HG02870 (cell line): ENCODE results near the gene RAB40C.

ENCODE experiments used
- ATAC-seq: cut with Tn5 transposase; IDR thresholded peaks from one replicate; pipeline ENCODE4 v1.9.1; 2021; ENCODE audit warnings: mild to moderate bottlenecking, moderate library complexity; ENCODE audit not compliant: unreplicated experiment

Gene RAB40C

DNA sequence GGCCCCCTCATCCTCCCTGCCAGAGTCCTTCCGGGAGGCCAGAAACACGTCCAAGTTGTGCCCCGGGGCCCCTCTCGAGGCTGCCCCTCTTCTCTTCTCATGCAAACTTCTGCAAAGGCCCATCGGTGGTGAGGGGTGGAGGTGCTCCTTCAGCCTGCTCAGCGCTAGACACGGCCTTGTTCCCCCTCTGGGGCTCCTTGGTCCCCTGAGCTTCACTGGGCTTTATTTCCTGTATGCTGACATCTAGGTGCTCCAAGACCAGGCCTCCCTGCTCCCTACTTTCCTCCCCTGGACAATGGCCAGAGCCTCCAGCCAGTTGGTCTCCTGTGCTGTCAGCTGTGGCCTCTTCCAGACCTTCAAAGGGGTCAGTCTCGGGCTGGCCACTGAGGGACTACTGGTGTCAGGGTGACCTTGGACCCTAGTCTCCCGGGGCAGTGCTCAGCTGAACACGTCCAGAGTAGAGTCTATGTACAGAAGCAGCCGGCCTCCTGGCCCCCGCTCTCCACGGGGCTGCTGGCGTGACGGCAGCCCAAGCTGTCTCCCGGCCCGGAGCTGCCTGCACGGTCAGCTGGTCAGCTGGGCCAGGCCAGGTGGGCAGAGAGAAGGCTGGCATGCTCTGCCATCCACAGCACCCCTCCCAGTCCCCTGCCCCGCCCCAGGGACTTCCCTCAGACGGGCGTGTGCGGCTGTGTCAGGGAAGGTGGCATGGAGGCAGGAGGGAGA lies 31.4 kb upstream of the RAB40C start:
- ATAC-seq, result no peak

DNA sequence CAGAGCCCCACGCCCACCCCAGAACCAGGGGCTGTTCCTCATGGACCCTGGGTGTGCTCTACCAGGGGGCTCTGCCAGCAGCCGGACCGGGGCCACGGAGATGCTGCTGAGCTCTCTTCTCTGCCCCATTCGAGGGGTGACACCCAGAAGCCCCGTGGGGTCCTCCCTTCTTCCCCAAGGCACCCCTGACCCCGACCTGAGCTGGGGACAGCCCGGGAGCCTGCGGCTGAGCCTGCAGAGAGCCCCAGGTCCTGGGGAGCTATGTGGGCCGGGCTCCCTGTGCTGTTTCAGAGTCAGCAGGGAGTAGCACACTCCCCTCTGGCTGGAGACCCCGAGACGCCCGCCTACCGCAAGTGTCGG lies 30.9 kb upstream of the RAB40C start:
- no peak for ATAC-seq

DNA sequence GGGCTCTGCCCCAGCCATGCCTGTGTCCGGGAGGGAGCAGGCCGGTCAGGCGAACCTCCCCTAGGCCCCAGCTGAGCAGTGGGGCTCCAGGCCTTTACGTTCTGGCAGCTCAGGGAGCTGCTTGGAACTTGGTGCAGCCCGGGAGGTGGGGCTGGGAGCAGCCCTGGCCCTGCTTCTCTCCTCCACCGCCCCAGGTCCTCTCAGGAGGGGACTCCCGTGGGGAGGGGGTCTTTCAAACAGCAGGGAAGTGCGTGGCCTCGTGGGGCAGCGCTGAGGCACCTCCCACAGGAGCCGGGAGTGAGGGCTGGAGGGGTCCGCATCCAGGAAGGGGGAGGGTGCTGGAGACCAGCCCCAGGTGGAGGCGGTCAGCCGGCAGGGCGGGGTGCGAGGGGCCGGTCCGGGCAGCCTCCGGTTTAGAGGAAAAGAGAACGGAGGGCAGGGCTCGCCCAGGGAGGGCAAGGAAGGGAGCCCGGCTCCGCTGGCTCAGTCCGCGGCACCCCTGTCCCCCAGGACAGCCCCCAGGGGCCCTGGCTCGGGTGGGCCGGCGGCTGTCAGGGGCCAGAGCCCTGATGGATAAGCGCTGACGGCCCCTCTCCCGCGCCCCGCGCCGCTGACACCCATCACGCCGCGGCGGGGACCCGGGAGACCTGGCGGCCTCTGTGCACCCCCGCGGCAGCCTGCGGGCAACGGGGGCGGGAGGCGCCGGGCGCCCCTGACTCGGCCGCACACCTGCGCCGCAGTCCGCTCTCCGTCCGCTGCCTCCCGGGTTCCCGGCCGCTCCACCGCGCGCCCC lies 30.3 kb upstream of the RAB40C start:
- ATAC-seq, result no peak

GRCh38 chr16:560204-560700 lies 29.6 kb upstream of the RAB40C start, which contains the start of gene PRR35:
Gene PRR35 (plus strand): TSS chr16:560394. CDS start chr16:563295, 2,901 bp downstream.
- ATAC-seq, result no peak

- ATAC-seq, result no peak
Measured at GRCh38 chr16:560701-561412, 29.0 kb upstream of the RAB40C start.

DNA sequence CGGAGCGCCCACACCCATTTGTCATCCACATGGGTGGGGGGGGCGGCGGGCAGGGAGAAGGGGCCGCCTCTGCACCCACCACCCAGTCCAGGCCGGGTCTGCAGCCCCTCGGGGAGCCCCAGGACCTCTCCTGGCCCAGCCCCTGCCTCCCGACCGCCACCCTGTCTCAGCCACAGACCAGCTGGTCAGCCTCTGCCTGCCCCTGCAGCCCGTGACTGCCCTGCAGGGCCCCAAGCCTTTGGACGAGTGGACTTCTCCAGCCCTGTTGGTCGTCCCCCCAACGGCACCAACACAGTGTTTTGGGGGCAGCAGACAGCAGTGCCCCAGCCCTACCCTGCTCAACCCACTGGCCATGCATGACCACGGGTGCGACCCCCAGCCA lies 28.5 kb upstream of the RAB40C start:
- ATAC-seq, result no peak

DNA sequence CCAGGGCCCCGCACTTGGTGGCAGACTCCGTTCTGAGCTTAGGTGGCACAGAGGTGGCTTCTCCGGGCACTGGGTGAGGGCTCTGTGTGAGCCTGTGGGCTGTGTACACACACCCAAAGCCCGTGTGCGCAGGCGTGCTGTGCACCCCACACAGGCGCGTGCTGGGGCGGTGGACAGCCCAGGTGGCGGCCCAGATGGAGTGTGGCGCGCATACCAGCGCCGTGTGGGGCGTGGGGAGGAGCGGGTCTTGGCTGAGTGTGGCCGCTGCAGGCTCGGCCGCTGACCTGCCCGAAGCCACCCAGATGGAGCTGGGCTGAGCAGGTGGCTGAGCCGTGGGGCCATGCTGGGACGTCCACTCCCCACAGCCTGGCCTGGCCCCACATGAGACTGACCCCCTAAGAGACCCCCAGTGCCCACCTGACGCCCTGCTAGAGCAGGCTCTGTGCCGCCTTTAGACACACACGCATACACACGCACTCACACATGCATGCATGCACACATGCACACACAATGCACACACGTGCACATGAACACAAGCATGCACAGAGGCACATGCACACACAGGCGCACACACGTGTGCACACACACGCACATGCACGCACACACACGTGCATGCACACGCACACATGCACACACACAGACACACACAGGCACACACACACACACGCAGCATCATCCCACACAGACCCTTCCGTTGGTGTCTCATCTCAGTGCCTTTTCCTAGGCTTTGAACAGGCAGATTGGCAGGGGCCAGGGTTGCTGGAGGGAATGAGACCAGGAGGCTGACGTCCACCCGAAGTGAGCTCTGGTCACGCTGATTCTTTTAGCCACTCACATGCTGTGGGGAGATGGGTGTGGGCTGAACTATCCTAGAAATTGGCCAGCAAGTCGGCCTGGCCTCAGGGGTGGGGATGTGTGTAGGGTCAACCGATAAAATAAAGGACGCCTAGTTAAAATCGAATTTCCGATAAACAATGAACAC lies 27.6 kb upstream of the RAB40C start:
- ATAC-seq, result no peak

DNA sequence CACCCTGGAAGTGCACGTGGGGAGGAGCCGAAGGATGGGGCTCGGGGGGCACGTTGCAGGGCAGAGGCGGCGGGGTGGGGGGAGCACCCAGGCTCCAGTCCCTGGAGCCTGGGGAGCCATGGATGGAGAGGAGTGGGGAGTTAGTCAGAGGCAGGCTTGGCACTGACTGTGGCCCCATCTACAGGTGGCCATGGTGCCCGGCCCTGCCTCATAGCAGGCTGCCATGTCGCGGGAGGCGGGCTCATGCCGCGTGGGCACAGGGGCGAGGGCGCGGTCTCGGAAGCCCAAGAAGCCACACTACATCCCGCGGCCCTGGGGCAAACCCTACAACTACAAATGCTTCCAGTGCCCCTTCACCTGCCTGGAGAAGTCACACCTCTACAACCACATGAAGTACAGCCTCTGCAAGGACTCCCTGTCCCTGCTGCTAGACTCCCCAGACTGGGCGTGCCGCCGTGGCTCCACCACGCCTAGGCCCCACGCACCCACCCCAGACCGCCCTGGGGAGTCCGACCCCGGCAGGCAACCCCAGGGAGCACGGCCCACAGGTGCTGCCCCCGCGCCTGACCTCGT lies 26.7 kb upstream of the RAB40C start:
- ATAC-seq, result no peak

- ATAC-seq, result no peak
Measured at GRCh38 chr16:564690-565418, 25.0 kb upstream of the RAB40C start.

DNA sequence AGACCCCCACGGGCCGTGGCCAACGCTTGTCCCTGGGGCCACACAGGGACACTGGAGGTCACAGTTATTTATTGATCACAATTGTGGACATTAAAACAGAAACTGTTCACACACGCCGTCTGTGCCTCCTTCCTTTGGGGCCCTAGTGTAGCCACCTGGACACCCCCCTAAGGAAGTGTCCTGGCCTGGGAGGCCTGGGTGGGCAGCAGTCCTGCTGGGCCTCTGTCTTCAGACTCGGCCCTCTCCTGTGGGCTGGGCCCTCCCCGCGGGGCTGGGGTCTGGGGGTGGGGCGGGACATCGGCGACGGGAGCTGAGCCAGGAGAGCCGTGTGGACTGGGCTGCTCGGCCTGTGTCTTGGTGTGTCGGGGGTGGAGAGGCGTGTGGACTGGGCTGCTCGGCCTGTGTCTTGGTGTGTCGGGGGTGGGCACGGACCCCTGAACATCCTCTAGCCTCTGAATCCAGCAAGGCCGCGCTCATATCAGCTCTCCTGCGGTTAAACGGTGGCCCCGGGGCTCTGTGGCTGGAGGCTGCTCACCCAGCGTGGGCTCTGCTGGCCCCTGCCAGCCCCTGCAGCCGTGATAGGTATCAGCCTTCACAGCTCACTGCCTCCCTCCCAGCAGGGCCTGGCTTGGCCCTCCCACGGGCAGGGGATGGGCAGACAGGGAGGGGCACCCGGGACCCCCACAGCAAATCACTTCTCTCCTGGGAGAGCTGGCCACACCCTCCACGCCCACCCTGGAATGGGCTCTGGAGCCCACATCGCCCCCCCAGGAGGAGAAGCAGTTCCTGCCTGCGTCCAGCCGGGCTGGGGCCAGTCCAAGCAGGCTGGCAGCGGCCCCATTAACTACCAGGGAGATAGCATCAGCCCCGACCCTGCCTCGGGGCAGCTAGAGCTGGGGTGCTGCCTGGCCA lies 24.2 kb upstream of the RAB40C start:
- no peak for ATAC-seq

DNA sequence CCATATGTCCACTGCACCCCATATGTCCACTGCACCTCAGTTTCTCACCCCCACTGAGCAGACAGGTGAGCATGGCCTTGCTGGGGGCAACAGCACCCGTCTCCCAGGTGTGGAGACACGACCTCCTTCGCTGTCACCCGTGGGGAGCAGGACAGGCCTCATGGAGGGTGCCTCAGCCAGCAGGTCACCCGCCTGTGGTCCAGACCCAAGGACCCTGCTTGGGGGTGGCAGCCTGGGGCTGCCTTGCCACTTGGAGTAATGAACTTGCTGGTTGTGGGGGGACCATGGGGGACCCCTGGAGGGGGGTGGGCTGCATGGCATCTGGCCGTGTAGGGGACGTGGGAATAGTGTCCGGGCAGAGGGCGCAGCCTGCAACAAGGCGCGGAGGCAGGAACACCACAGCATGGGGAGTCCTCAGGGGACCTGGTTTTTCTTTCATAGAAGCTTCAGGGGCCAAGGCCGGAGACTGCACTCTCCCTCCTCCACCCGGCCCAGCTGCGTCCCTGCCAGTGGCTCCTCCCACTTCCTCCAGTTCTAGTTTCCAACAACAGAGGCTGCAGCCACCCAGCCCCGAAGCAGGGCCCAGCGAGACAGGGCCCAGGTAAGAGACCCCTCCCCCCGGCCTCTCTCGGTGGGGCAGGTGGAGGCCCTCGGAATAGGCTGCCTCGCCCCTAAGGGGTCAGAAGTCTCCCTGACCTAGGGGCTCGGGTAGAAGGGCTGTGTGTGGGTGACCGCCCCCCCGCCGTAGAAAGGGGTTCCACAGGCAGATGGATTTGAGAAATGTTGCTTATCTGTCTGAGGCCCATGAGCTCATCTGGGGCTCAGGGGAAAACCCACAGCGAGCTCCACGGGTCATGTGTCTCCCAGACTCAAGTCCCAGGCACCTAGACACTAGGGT lies 23.1 kb upstream of the RAB40C start, which contains the start of gene NHLRC4:
Gene NHLRC4, plus strand, starts transcription at position 531 of the 898 bp plus-strand sequence. CDS start 1,043 bp downstream, outside the sequence.
- peak; percentile 50 for ATAC-seq

DNA sequence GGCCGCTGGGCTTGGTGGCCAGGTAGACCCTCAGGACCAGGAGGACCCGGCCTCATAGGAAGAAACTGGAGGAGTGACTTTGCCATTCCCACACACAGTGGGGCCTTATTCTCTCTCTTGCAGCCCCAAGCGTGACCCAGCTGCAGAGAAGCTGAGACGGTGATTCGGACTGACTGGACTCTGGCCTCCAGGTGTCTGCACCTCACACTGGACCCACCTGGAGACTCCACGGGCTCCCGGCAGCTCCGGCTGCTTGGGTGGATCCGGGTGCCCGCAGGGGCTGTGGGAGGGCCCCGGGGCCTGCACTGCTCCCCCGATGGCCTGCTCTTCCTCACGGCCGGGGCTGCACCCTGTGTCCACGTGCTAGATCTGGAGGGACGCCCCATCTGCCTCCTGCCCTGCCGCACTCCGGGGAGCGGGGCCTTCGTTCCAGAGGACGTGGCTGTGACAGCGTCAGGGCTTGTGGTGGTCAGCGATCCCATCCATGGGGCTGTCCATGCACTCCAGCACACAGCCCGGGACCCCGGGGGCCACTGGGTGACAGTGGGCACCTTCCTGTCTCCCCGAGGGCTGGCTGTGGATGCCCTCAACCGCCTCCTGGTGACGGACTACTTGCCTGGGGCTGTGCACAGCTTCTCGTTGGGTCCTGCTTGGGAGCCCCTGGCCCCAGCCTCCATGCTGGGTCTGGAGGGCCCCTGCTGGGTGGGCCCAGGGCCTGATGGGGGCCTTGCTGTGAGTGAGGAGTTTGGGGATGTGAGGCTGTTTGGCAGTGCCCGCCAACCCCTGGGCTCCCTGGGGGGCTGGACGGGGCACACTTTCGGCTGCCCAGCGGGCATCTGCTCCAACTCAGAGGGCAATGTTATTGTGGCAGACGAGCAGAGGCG lies 22.3 kb upstream of the RAB40C start:
- no peak for ATAC-seq

DNA sequence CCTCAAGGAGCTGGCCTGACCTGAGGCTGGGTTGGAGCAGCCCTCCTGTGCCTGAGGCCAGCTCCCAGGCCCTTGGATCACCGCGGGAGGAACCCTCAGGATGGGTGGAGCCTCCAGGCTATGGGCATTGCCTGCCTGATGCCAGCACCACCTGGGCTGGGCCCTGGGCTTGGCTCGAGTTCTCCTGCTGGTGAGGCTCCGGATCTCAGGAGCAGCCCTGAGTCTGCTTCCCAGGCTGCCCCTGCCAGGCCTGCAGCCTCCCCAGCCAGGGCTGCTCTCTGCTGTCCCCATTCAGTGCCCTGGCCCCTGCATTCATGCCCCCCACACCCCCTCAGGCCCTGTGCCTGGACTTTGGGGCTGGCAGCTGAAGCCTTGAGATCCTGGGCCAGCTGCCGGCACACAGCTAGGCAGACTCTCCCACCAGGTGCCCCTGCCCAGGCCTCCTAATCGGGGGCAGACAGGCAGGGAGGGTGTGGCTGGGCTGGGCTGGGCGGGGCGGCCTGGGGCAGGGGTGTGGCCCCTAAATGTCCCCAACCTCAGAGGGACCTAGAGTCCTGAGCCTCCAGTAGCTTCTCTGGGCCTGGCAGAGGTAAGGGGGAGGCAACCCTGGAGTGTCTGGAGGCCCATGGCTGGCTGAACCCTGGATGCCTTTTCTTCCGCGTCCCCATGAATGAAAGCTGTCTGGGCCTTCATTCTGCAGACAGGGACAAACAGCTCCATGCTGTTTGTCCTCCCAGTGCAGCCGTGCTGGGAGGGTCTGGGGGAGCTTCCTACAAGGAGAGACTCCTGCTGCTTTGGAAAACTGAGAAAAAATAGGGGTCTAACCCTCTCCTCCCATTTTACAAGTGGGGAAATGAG lies 21.2 kb upstream of the RAB40C start:
- ATAC-seq, result no peak

DNA sequence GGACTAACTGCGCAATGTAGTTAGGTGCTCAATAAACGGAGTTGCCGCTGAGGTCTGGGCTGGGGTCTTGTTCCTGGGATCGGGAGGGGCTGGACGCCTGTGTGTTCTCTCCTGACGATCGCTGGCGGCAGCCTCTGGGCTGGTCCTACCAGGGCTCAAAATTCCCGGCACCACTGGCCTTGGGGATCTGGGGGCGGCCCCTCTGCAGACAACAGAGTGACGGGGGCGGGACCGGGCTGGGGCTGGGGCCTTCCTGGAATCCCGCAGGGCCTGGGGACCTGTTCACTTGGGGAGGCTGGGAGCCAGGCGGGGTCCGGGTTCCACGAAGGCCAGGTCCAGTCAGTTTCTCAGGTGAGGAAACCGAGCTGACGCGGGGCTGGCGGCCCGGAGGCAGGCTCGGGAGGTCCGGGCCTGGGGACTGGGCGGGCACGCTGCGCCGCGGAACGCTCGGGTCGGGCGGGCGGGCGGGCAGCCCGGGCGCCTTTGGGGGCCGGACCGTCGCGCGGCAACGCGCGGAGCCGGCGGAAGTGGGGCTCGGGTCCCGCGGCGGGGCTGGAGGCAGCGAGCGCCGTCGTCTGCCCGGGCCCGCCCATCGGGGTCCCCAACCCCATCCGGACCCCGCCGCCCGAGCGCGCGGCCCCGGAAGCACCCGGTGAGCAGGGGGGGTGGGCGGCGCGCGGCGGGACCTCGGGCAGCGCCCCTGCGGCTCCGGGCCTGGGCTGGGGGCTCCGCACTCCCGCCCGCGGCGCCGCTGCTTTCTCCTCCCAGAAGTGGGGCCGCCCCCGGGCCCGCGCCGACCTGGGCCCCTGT lies 20.2 kb upstream of the RAB40C start, which contains the start of gene PIGQ:
Gene PIGQ, plus strand, starts transcription at position 524 of the 810 bp plus-strand sequence. CDS start 4,107 bp downstream, outside the sequence.
- ATAC-seq, result no peak
